GM04503 (cell line): ENCODE results near the gene IGHMBP2.

Experiments used
- DNase-seq: peaks from one replicate; pipeline ENCODE4 v3.0.0-alpha.2; 2012; ENCODE audit warnings: low read depth

IGHMBP2 gene

GRCh38 chr11:68939583-68940555, 36.2 kb downstream of the IGHMBP2 start:
- DNase-seq, result no peak

- no peak for DNase-seq
These were observed 37.1 kb downstream of the IGHMBP2 start for GRCh38 chr11:68940651-68941323.

- DNase-seq, result no peak
These were observed 37.8 kb downstream of the IGHMBP2 start for GRCh38 chr11:68941324-68942094.

GRCh38 chr11:68942095-68942620, 38.5 kb downstream of the IGHMBP2 start:
- DNase-seq, result no peak

GRCh38 chr11:68942751-68943271, 39.1 kb downstream of the IGHMBP2 start:
- no peak for DNase-seq

GRCh38 chr11:68946416-68947090, 42.9 kb downstream of the IGHMBP2 start:
- DNase-seq, result peak; percentile 87

- no peak for DNase-seq
These were observed 43.5 kb downstream of the IGHMBP2 start for GRCh38 chr11:68947151-68947550.

GRCh38 chr11:68948496-68948895, 44.8 kb downstream of the IGHMBP2 start:
- DNase-seq, result no peak

- DNase-seq, result no peak
These were observed 45.2 kb downstream of the IGHMBP2 start for GRCh38 chr11:68948935-68949334.

GRCh38 chr11:68950270-68950669, 46.6 kb downstream of the IGHMBP2 start:
- DNase-seq, result no peak

- no peak for DNase-seq
These were observed 47.1 kb downstream of the IGHMBP2 start for GRCh38 chr11:68950762-68951161.

GRCh38 chr11:68954836-68955606, 51.3 kb downstream of the IGHMBP2 start:
- DNase-seq, result no peak

GRCh38 chr11:68955607-68955958, 51.9 kb downstream of the IGHMBP2 start:
- no peak for DNase-seq

GRCh38 chr11:68956142-68956541, 52.5 kb downstream of the IGHMBP2 start:
- DNase-seq, result no peak

GRCh38 chr11:68956547-68957254, 53.0 kb downstream of the IGHMBP2 start:
- DNase-seq, result no peak

- DNase-seq, result no peak
These were observed 54.5 kb downstream of the IGHMBP2 start for GRCh38 chr11:68958211-68958610.

GRCh38 chr11:68959465-68960293, 56.0 kb downstream of the IGHMBP2 start:
- DNase-seq, result no peak

GRCh38 chr11:68960294-68961071, 56.8 kb downstream of the IGHMBP2 start:
- DNase-seq, result no peak
